ENCODE measurements around the gene TSFM. TPM values are rescaled to one million over a fixed set of nuclear protein-coding genes. Genes with fewer than 3 reads are reported as not detected.

Gene TSFM
- total RNA-seq, 1 donor from 2014 or later = 52.4 TPM

DNA sequence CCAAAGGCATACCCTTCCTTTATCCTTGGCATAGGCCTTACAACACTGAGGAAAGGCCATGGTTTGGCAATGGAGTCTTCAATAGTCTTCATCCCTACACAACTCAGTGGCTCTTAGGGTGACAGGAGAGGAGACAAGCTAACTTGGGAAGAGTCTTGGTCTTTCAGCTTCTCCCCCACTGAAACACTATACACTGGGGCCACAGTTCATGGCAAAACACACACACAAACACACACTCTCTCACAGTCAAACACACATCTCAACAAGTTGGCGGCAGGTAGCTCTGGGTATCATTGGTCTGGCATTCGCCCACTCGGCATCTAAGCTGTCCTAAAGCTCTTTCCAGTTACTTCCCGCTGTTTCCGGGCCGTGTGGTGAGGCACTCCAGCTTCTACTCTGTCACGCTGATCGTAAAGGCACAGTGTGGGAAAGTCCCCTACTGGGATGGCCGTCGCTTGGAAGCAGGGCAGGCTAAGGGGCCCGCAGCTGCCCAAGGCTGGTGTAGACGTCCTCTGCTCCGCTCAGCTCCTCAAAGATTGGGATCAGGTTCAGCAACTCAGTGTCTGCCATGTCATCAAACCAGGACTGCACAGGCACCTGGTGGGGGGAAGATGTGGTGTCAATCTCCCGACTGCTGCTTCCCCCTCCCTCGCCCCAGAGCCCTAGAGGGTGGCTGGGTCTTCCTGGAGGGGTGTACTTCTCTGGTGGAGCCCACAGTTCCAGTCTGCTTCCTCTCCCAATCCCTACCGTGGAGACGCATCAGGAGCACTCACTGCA is 40.7 kb downstream of the TSFM start:
- ATAC-seq (no peak), DNase-seq (no peak)
- intact Hi-C loops (cut with micrococcal nuclease) = no loop called here

DNA sequence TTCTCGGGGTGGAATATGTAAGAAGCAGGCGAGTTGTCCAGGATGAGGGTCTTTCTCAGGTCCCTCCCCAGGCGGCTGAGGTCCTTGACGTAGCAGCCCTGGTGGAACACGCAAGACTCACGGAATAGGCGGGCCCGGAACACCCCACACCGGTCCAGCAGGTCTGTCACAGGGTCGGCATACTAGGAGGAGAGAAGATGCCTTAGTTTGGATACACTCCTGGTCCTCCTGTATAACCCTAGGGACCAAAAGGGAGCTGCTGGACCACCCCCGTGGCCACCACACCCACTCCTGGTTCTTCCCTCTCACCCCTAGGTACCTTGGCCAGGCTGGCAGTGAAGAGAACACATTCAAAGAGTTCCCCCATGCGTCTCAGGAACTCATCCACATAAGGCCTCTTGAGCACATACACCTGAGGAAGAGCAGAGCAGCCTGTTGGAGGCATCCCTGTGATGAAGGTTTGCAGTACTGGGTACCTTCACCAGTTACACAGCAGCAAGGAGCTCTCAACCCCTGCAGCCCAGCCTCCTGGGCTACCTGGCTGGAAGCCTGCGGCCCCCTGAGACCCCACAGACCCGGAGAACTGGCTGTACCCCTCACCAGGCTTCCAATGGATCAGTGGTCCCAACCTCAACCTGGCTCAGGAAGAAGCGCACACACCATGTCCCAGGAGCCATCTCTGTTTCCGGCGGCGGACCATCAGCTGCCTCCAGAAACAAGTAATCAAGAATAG is 41.5 kb downstream of the TSFM start:
- ATAC-seq = no peak
- intact Hi-C loops (cut with micrococcal nuclease) = no loop called here

DNA sequence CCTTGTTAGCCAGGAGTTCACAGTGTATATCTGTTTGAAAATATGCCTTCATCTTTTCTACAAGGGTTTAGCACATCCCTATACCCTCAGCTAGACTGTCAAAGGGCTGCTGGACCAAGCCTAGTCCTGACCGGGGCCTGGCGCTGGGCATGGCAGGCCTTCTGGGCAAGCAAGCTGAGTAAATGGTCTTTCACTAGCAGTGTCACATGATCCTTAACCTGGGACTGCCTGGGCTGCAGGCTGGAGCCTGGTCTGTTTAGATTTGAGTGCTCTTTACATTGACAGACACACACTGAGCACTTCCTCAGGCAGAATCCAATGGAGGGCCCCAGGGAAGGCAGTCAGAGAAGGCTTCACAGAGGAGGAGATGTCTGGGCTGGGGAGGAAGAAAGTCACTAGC is 42.9 kb downstream of the TSFM start:
- intact Hi-C loops (cut with micrococcal nuclease) = no loop called here
- no peak for DNase-seq
- no peak for ATAC-seq

More for the DNA sequence above, 41.5 kb downstream of the TSFM start:
- no peak for DNase-seq

DNA sequence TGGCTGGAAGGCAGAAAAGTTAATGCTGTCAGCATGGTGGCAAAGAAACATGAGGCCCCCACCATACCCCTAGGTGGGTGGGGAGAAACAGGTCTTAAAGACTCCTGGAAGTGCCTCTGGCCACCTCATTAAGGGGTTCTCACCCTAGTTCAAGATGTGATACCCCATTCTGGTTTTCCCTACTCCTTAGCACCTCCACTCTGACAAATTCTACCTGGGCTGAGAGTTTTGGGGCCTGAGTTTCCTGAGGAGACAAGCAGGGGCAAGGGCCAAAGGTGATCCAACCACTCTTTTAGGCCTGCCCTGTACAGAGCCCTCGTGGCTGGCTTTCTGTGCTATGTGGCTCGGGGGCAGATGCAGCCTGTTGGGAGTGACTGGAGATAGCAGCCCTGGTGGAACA is 43.8 kb downstream of the TSFM start:
- intact Hi-C loops (cut with micrococcal nuclease) = no loop called here
- ATAC-seq (no peak), DNase-seq (no peak)

DNA sequence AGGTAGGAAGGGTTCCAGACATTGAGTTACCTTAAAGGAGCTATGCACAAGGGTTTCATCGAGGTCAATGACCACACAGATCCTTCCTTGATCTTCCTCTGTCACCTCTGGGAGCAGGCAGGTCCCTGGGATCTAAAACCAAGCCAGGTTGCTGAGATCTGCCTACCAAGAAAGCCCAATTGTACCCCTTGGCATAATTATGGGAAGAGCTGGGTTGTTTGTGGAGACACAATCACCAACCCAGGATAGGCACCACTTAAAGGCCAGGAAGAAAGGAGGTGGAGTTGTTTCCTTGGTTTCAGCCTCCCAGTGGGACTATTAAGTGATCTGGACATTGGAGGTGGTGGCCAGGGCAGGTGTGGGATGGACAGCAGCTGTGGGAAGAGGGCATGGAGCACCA is 44.4 kb downstream of the TSFM start:
- no peak for ATAC-seq
- intact Hi-C loops (cut with micrococcal nuclease) = no loop called here
- no peak for DNase-seq

DNA sequence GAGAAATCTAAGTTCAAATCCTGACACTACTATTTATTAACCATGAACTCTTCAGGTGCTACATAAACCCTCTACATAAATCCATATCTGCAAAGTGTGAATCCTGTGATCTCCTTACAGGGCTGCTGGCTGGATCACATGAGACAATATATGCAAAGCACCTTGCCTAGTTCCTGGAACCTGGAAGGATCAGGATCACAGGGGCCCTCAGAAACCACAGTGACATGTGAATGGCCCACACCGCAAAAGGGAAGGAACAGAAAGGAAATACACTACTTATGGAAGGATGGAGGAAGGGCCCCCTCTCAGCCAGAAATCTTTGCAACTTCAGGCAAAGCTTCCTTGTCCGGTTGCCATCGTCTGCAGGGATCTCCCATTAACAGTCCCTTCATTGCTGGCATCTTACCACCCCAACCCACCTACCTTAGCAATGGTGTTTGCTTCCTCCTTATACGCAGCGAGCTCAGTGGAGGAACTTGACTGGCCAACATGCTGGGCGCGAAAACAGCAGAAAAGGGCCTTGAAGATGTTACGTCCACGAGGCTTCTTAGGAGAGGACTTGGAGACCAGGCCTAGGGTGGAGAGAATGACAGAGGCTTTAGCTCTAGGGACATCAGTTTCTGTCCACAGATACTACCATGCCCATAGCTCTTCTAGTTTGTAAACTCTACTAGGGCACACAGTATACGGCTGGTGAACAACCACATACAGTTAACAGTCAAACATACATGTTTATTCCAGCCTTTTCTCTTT is 46.6 kb downstream of the TSFM start:
- ATAC-seq = no peak

DNA sequence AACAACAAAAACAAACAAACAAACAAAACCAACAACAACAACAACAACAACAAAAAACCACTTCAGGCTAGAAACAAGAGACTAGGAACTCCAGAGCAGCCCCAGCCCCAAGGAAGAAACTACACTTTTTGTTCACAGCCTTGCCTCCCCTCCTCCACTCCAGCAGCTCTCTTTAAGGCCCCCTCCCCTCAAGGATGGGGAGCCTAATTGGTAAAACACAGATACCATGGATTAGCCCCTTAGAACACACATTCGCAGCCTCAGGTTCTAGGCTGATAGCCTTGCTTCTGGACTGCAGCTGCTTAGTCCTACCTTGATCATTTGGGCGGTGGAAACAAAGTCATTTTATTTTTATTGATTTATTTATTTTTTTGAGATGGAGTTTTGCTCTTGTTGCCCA is 47.8 kb downstream of the TSFM start:
- DNase-seq = no peak
- ATAC-seq = no peak
- intact Hi-C loops (cut with micrococcal nuclease) = loop anchor here (5.0 kb wide), 1 partner anchor 67 kb away; no protein-coding TSS in a partner anchor

More for the DNA sequence above, 46.6 kb downstream of the TSFM start:
- no peak for DNase-seq
- intact Hi-C loops (cut with micrococcal nuclease) = no loop called here

DNA sequence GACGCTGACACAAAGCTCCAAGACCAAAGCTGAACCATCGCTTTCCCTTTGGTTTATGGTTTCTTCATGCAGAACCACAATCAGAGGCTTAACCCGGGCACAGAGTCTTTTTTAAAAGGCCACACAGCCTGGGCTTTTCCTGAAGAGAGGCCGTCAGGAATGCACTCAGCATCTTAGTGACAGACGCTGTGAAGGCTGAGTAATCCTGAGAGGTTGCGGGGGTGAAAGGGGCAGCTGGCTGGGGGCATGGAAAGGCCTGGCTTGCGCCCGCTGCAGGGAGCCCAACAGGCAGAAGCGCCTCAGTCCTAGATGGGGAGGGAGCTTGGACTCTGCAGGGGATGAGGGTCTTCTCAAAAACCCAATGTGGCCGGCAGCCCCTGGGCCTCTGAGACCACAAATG is 50.4 kb downstream of the TSFM start:
- intact Hi-C loops (cut with micrococcal nuclease) = loop anchor here (5.0 kb wide), 1 partner anchor 64 kb away; no protein-coding TSS in a partner anchor
- ATAC-seq (no peak), DNase-seq (no peak)

DNA sequence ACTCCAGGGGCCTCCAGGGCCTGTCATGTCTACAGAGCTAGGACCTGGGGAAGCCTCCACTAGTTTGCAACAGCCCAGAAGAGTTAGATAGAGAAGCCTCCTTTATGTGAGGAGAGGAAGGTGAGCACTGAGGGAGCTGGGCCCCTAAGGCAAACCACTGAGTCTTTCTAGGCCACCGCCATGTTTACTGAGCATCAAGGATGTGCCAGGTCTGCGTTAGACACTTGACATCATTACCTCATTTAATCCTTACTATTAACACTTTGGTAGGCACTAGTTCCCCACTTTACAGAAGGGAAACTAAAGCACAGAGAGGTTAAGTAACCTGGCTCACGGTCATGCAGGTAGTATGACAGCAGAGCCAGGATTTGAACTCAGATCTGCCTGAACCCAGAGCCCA is 51.1 kb downstream of the TSFM start:
- intact Hi-C loops (cut with micrococcal nuclease) = loop anchor here (5.0 kb wide), 1 partner anchor 64 kb away; no protein-coding TSS in a partner anchor
- no peak for DNase-seq
- no peak for ATAC-seq

DNA sequence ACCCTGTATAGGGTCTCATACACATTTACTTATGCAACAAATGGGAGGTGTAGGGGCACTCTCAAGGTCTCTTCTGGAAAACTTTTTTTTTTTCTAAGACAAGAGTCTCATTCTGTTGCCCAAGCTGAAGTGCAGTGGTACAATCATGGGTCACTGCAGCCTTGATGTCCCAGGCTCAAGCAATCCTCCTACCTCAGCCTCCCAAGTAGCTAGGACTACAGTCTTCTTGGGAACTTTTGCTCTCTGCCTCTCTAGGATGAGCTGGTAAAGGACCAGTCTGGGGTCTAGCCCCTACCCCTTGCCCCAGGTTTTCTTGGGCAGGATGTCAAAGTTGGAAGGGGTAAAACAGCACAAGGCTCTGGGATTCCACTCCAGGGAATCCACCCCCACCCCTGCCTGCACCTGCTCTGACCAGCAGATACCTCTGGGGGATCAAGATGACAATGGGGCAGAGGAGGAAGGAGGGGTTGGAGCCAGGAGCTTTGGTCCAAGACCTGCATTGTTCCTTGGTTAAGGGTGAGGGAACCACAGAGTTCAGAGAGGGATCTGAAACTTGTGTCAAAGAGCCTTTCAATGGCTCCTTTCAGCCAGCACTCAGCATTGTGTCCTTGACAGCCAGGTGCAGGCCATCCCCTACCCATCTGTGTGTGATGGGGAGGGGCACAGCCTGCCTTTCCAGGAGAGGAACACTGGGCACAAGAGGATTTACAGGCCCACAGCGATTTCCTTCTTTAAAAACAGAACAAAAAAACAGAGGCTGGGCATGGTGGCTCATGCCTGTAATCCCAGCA is 51.7 kb downstream of the TSFM start:
- DNase-seq (no peak), ATAC-seq (no peak)
- intact Hi-C loops (cut with micrococcal nuclease) = loop anchor here (5.0 kb wide), 1 partner anchor 63 kb away; no protein-coding TSS in a partner anchor

DNA sequence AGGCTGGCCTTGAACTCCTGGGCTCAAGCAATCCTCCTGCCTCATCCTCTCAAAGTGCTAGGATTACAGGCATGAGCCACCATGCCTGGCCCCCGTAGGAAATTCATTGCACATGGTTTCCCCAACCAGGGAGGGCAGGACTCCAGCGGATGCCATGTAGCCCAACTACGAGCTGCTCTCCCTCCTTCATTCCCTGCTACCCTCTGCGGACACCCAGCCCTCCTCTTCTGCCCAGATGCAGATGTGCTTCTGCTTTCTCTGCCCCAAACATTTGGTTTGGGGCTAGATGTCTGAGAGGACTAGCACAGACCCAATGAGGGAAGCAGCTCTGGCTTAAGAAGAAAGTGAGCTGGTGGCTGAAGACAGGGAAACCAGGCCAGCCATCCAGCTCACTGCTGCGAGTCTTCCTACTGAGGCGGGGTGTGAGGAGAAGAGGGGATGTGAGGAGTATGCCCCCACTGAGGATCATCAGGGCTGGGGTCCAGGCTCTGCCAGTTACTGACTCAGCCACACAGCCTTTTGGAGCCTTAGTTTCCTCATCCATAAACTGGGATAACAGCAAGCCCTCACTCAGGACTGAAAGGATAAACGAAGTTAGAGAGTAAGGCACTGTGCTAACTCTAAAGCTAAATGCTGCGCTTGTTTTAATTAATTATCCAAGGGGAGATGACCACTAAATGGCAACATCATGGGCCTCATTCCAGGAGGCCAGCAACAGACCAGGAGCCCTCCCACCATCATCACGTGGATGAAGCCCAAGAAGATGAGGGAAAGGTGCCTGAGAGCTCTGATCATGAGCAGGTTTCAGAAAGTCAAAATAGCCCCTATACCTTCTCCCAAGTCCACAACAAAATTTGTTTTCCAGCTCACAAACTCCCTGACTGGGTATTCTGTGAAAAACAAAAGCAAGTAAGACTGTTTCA is 53.0 kb downstream of the TSFM start:
- ATAC-seq = no peak
- intact Hi-C loops (cut with micrococcal nuclease) = no loop called here

DNA sequence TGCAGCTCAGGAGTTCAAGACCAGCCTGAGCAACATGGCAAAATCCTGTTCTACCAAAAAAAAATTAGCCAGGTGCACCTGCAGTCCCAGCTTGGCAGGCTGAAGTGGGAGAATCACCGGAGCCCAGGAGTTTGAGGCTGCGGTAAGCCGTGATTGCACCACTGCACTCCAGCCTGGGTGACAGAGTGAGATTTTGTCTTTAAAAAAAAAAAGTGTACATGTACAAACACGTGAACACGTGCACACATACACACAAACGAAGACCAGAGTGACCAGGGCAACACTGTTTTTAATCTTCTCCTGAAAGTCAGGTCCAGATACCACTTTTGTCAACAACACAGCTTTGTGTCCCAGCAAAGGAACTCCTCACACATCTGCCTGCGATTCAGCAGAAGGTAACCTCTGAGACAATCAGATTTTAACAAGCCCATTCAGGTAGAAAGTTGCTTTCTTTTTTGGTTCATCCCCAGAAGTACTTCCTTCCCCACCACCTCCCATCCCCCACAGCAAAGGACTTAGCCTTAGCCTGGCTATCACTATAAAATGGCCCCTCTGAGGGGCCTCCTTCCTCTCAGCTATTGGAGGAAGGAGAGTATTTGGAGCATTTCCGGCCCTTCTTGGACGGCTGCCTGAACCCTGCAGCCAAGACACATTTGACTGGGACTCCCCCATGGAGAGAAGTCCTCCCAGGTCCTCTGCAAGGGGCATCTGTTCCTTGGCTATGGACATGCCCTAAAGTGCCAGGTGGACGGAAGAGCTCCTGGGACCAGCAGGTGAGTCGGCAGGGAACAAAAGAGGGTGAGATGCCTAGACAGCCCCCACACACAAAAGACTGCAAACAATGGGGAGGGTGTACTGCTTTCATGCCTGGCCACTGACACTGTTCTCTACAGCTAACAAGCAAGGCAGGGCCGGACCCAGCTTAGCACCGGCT is 54.1 kb downstream of the TSFM start:
- peak; percentile 87 for DNase-seq
- intact Hi-C loops (cut with micrococcal nuclease) = no loop called here

More for the DNA sequence above, 53.0 kb downstream of the TSFM start:
- no peak for DNase-seq

DNA sequence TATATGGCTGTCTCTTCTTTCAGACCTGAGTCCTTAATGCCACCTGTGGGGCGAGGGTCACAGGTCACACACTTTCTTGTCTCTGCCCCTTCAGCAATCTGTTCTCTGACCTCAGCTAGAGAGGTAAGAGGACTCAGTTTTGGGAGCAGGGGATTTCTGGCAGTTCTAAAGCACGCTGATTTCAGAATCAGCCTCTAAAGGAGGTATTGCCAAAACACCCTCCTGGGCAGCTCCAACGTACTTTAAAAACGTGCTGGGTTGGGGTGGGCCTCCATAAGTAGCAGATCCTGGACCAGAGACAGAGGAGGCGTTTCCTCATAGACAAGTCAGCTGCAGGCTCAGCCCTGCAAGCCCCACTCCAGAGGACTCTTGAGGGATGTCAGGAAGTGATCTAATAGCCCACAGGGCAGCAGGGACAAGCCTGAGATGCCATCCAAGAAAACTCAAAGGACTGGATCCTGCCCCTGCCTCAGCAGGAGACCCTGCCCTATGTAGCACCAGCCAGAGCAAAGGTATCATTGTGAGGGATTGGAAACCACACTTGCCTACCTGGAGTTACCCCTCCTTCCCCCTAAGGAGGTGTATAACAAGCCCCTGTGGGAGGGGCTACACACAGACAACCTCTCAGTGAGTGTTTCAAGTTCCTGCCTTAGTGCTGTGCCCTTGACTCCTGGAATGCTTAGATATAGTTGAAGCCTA is 55.4 kb downstream of the TSFM start:
- ATAC-seq = peak; percentile 61
- intact Hi-C loops (cut with micrococcal nuclease) = no loop called here
- DNase-seq = peak; percentile 59

More for the DNA sequence above, 54.1 kb downstream of the TSFM start:
- ATAC-seq = peak; percentile 60

DNA sequence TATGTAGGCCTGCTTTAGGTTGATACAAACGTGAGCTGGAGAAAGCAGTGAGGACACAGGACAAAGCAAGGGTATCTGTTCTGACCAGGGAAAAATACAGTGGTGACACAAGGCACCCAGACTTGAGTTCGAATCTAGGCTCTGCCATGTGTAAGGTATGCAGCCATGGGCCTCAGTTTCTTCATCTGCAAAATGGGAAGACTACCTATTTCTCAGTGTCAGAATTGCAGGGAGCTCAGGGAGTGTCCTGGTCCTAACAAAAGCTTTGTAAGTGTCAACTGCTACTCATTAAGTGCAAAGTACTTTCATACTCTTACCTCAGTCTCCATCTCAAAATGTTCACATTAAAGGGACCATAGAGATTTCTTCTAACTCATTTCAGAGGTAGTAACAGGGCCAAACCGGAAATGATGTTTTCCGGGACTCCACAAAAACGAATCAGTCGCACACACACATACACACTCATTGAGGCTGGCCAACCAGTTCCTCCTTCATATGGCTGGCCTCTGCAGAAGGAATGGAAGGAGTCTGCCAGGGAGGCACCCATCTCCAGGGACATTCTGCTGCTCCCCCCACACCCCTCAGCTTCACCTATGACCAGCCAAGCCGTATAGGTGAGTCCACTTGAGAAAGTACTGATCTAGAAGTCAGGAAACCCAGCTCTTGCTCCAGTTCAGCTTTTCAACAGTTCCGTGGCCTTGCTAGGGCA is 56.2 kb downstream of the TSFM start:
- intact Hi-C loops (cut with micrococcal nuclease) = no loop called here
- no peak for DNase-seq
- no peak for ATAC-seq

DNA sequence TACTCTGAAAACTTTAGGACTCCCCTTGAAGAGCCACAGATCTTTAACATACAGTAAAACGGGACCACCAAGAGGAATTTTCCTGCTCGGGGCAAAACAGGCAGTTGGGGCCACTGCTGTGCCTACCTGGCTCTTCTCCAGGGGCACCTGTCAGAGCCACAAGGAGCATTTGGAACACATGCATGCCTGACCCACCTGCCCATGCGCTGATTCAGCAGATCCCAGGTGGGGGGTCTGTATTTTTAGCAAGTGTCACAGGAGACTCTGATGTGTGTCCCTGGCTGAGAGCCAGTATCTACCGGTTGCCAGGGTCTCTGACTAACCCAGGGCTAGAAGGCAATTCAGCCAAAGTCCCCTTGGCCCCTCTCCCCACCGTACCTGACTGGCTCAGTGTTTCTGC is 57.4 kb downstream of the TSFM start:
- DNase-seq (no peak), ATAC-seq (peak; percentile 2)
- intact Hi-C loops (cut with micrococcal nuclease) = no loop called here

DNA sequence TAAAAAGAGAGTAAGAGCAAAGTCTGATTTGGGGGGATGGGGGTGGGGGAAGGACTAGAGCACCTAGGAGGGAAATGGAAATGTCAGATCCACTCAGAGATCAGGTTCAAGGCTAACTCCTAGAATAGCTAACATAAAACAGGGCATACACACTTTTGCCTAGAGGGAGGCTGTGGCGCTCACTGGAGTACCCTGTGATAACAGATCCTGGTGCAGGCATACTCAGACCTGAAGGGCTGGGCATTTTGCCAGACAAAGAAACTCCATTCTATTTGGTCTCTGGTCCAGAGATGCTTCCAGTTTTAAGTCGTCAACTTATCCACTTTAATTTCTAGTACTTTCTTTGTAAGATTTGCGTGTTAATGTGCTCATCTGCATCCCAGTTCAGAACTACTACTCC is 58.1 kb downstream of the TSFM start:
- intact Hi-C loops (cut with micrococcal nuclease) = no loop called here
- peak; percentile 23 for ATAC-seq
- no peak for DNase-seq

Data from left ventricle myocardium superior (tissue), 1 donor.